ENCODE results near the gene XPA. TPM values are rescaled to one million over a fixed set of nuclear protein-coding genes. Genes with fewer than 3 reads are reported as not detected.
A peak's percentile ranks its signal among the peaks of the same experiment; 100 is the strongest.
"Not testable (repeated sequence)": the region's sequence is repeated elsewhere in the genome, so short reads cannot be mapped to it uniquely, and the experiment has no call there.

The XPA gene
- total RNA-seq, 4 donors from 2014 or later, result 8.2 to 21.1 (median 15.0) TPM

DNA sequence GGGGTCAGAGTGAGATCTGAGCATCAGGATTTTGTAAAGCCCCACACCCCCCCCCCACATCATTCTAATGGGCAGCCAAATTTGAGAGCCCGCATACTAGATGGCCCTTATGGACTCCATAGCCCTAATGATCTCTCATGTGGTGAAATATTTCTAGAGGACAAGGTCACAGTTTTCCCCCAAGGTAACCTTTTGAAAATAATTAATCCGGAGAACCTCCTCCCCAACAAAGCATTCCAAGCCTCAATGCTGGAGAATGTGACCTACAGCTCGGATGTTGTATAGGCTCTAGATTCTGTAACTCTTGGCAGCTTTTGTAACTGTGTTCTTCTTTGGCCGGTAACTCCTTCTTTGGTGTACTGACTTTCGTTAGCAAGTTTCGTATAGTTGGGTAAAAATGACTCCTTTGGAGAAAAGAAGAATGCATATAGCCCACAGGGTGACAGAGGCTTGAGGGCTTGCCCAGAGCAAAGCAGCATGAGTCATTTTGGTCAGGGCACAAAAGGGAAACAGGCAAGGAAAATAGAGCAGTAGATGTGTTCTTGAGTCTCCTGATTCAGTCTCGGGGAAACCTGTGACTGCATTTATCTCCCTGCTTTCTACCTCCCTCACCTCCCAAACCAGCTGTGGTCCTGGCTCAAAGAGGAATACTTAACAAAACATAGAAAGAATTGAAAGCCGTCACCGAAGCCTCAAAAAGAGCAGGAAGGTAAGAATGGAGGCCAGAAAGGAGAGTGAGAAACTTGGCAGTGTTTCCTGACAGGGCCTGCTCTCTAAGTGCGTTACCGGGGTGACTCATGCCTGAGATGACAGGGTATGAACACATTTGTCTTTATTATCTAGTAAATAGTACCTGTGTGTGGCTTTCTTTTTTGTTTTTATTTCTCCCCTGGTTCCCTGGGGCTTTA, 6.6 kb upstream of the XPA start:
- Histone ChIP-seq H3K9me3 (no peaks in the 10 kb centered on the region), H3K4me3 (no peak overlapping the region), H3K4me1 (no peaks in the 10 kb centered on the region), H3K27me3 (peaks cover 3% of the 10 kb centered on the region), H3K27ac (no peak overlapping the region), H3K36me3 (no peaks in the 10 kb centered on the region)
- TF ChIP-seq, protein P1, sequence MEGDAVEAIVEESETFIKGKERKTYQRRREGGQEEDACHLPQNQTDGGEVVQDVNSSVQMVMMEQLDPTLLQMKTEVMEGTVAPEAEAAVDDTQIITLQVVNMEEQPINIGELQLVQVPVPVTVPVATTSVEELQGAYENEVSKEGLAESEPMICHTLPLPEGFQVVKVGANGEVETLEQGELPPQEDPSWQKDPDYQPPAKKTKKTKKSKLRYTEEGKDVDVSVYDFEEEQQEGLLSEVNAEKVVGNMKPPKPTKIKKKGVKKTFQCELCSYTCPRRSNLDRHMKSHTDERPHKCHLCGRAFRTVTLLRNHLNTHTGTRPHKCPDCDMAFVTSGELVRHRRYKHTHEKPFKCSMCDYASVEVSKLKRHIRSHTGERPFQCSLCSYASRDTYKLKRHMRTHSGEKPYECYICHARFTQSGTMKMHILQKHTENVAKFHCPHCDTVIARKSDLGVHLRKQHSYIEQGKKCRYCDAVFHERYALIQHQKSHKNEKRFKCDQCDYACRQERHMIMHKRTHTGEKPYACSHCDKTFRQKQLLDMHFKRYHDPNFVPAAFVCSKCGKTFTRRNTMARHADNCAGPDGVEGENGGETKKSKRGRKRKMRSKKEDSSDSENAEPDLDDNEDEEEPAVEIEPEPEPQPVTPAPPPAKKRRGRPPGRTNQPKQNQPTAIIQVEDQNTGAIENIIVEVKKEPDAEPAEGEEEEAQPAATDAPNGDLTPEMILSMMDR (IDR thresholded peaks at IDR 0.05), result no peak
- DNase-seq (ENCODE audit: low spot score in 2 of 2), result no peak
- WGBS, result 58% methylated on average over 11 of the region's 11 CpGs

DNA sequence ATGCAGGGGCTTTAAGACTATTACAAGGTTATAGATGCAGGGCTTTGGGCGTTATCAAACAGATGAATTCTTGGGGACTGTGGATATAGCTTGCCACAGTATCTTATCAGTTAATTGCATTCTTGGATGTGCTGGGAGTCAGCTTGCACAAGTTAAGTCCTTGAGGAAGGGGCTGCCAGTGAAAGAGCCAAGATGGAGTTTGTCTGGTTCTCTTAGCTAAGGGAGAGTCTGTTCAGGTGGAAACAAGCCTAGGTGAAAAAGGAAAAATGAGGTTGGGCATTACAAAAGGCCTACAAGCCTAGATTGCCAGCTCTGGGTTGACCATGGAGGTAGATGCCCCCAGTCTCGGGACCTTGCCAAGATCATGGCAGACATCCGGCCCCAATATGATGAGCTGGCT, 2.7 kb upstream of the XPA start:
- WGBS, result 86% methylated on average over 3 of the region's 3 CpGs
- not testable (repeated sequence) for DNase-seq (ENCODE audit: low spot score in 2 of 2); H3K9me3 ChIP-seq; H3K27ac ChIP-seq; H3K4me3 ChIP-seq; H3K27me3 ChIP-seq; H3K36me3 ChIP-seq
- H3K4me1 ChIP-seq, result peaks cover 24% of the 10 kb centered on the region

DNA sequence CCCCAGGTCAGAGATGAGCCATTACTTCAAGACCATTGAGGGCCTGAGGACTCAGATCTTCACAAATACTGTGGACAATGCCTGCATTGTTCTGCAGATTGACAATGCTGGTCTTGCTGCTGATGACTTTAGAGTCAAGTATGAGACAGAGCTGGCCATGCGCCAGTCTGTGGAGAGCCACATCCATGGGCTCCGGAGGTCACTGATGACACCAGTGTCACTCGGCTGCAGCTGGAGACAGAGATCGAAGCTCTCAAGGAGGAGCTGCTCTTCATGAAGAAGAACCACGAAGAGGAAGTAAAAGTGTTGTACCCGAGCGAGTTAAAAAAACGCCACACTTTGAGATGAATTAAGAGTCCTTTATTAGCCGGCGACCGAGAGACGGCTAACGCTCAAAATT, 2.1 kb upstream of the XPA start:
- not testable (repeated sequence) for H3K9me3 ChIP-seq; H3K4me3 ChIP-seq; H3K27me3 ChIP-seq; DNase-seq (ENCODE audit: low spot score in 2 of 2); H3K27ac ChIP-seq; H3K36me3 ChIP-seq
- 68% methylated on average over 13 of the region's 13 CpGs for WGBS
- H3K4me1 ChIP-seq, result peaks cover 30% of the 10 kb centered on the region

DNA sequence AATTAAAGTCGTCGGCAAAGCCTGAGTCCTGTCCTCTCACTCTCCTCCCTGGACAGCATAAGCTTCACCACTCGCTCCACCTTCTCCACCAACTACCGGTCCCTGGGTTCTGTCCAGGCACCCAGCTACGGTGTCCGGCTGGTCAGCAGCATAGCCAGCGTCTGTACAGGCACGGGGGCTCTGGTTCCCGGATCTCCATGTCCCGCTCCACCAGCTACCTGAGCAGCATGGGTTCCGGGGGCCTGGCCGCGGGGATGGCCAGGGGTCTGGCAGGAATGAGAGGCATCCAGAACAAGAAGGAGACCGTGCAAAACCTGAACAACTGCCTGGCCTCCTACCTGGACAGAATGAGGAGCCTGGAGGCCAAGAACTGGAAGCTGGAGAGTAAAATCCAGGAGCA, 1.7 kb upstream of the XPA start:
- DNase-seq (ENCODE audit: low spot score in 2 of 2), result no peak
- Histone ChIP-seq H3K27ac (no peak overlapping the region), H3K36me3 (no peaks in the 10 kb centered on the region), H3K4me3 (no peak overlapping the region), H3K9me3 (no peaks in the 10 kb centered on the region), H3K4me1 (peaks cover 32% of the 10 kb centered on the region), H3K27me3 (no peaks in the 10 kb centered on the region)
- TF ChIP-seq POLR2A (IDR thresholded peaks at IDR 0.05) (no peak), POLR2AphosphoS5 (IDR thresholded peaks at IDR 0.05) (no peak), EP300 (IDR thresholded peaks at IDR 0.05) (no peak)
- TF ChIP-seq, protein P1 (IDR thresholded peaks at IDR 0.05), result no peak
- WGBS, result 88% methylated on average over 11 of the region's 14 CpGs

DNA sequence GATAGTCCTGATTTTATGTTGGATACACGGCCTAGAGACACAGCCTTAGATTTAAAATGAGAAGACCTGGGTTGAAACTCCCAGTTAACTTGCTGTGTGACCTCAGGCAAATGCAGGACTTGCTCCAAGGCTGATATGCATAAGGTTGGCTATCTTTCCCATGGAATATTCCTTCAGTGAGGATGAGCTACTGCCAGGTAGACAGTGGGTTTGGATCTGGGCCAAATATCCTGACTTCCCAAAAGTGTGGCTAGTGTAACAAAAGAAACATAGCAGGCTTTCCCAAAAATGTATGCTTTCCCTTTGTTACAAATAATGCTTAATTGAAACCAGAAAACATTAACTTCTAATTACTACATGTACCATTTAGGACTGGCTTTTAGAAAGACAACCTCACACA, 697 bp upstream of the XPA start:
- 21% methylated on average over 1 of the region's 1 CpG for WGBS
- H3K27me3 ChIP-seq, result no peaks in the 10 kb centered on the region
- no peaks in the 10 kb centered on the region for H3K9me3 ChIP-seq
- peak overlapping the region; percentile 94 for H3K27ac ChIP-seq
- no peaks in the 10 kb centered on the region for H3K36me3 ChIP-seq
- TF ChIP-seq POLR2A (IDR thresholded peaks at IDR 0.05), result no peak
- TF ChIP-seq POLR2AphosphoS5 (IDR thresholded peaks at IDR 0.05), result no peak
- TF ChIP-seq EP300 (IDR thresholded peaks at IDR 0.05), result no peak
- TF ChIP-seq, protein P1 (IDR thresholded peaks at IDR 0.05), result no peak
- no peak for DNase-seq (ENCODE audit: low spot score in 2 of 2)
- H3K4me3 ChIP-seq, result peak overlapping the region; percentile 97
- H3K4me1 ChIP-seq, result peaks cover 36% of the 10 kb centered on the region

DNA sequence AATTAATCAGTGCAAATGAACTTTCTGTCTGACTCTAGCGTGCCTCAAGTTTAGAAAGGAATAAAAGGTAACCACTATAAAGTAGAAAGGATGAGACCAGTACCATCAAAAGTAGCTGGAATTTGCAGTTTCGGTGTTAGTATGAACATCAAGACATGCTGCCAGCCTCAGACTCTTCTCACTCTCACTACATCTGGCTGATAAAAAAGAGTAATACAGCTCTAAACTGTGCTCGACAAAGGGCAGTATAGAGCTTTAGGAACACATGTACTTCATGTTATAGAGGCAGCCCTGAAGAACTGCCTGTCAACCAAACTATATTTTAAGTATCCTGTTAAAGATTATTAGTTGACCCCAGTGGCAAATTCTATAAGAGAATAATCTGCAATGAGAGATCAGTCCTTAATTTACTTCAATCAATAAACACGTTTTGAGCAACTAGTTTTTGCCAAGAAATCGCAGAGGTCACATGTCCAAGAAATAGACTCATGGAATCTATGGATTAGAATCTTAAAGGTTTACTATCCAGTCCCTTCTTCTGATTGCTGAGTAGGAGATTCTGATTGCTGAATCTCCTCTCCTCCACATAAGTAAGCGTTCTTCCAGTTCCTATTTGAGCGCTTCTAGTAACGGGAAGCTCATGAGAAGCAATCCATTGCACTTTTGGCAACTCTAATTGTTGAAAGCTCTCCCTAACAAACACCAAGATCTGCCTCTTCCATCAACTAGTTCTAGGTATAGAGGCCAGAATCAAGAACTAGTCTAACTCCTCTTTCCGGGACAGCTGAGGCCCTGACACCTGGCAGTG, 941 bp downstream of the XPA start:
- no peaks in the 10 kb centered on the region for H3K9me3 ChIP-seq
- TF ChIP-seq POLR2AphosphoS5 (IDR thresholded peaks at IDR 0.05) (no peak), POLR2A (IDR thresholded peaks at IDR 0.05) (no peak), EP300 (IDR thresholded peaks at IDR 0.05) (no peak)
- TF ChIP-seq, protein P1 (IDR thresholded peaks at IDR 0.05), result no peak
- peaks cover 36% of the 10 kb centered on the region for H3K4me1 ChIP-seq
- H3K27me3 ChIP-seq, result no peaks in the 10 kb centered on the region
- no peak for DNase-seq (ENCODE audit: low spot score in 2 of 2)
- peak overlapping the region; percentile 97 for H3K4me3 ChIP-seq
- H3K36me3 ChIP-seq, result peaks cover 10% of the 10 kb centered on the region
- peak overlapping the region; percentile 94 for H3K27ac ChIP-seq
- 15% methylated on average over 9 of the region's 9 CpGs for whole genome bisulfite sequencing
